8988T (cell line): ENCODE measurements around the gene NR2F1-AS1.
A peak's percentile ranks its signal among the peaks of the same experiment; 100 is the strongest.

Experiments used
- DNase-seq: peaks from one replicate; pipeline ENCODE4 v3.0.0; 2011

NR2F1-AS1 gene

GRCh38 chr5:93580927-93581445 lies at the start of gene NR2F1-AS1:
Gene NR2F1-AS1, minus strand, starts transcription at chr5:93581219.
- no peak for DNase-seq

GRCh38 chr5:93626801-93627200 lies 45.8 kb upstream of the NR2F1-AS1 start:
- no peak for DNase-seq

GRCh38 chr5:93623153-93623552 lies 42.1 kb upstream of the NR2F1-AS1 start:
- no peak for DNase-seq

GRCh38 chr5:93622240-93622885 lies 41.3 kb upstream of the NR2F1-AS1 start:
- DNase-seq = no peak

- DNase-seq = peak; percentile 49
These were observed 40.3 kb upstream of the NR2F1-AS1 start for GRCh38 chr5:93621327-93621798.

- peak; percentile 49 for DNase-seq
These were observed 39.7 kb upstream of the NR2F1-AS1 start for GRCh38 chr5:93620487-93621326.

GRCh38 chr5:93616538-93617174 lies 35.6 kb upstream of the NR2F1-AS1 start:
- DNase-seq = no peak

GRCh38 chr5:93612855-93613243 lies 31.8 kb upstream of the NR2F1-AS1 start:
- no peak for DNase-seq

- DNase-seq = no peak
These were observed 31.2 kb upstream of the NR2F1-AS1 start for GRCh38 chr5:93611976-93612854.

- DNase-seq = no peak
These were observed 30.4 kb upstream of the NR2F1-AS1 start for GRCh38 chr5:93611273-93611975.

GRCh38 chr5:93610581-93611272 lies 29.7 kb upstream of the NR2F1-AS1 start:
- DNase-seq = no peak

- DNase-seq = no peak
These were observed 28.7 kb upstream of the NR2F1-AS1 start for GRCh38 chr5:93609762-93610161.

- no peak for DNase-seq
These were observed 27.8 kb upstream of the NR2F1-AS1 start for GRCh38 chr5:93608855-93609254.

GRCh38 chr5:93607367-93608258 lies 26.6 kb upstream of the NR2F1-AS1 start:
- no peak for DNase-seq

- DNase-seq = no peak
These were observed 25.3 kb upstream of the NR2F1-AS1 start for GRCh38 chr5:93606382-93606752.

- no peak for DNase-seq
These were observed 23.9 kb upstream of the NR2F1-AS1 start for GRCh38 chr5:93604644-93605515.

GRCh38 chr5:93603793-93604643 lies 23.0 kb upstream of the NR2F1-AS1 start:
- DNase-seq = no peak
